ENCODE measurements around the gene HSD17B8.

HSD17B8 gene

DNA sequence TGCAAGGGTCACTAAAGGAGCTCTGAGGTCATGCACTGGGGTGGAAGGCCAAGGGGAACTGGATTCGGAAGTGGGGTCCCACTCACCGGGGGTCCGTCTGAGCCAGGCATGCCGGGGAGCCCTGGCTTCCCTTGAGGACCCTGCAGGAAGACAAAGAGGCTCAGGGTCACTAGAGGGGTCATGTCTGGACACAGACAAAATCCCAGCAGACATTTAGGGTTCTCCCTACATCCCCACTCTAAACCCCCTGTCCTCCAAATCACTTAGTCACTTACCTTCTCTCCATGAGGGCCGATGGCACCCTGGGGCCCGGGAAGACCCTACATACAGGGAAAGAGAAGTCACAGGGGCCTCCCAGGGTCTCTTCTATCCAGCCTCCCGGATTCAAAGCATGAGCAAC lies 27.5 kb upstream of the HSD17B8 start:
- Histone ChIP-seq H3K27ac (ENCODE audit: low read length, poor library complexity, severe bottlenecking) (no peak overlapping the region), H3K36me3 (ENCODE audit: control insufficient read depth in 1 of 2, insufficient read depth in 2 of 2, low read depth in 1 of 2, low read length in 2 of 2) (no peaks in the 10 kb centered on the region), H3K14ac (ENCODE audit: low read length in 2 of 2) (no peak overlapping the region), H4K8ac (ENCODE audit: low read length) (no peak overlapping the region), H3K27me3 (ENCODE audit: control insufficient read depth in 1 of 2, insufficient read depth in 1 of 2, low read length in 2 of 2) (peaks cover 28 to 34% of the 10 kb centered on the region in 2 experiments), H2BK5ac (ENCODE audit: low read depth, low read length, poor library complexity, severe bottlenecking) (no peak overlapping the region), H3K4ac (ENCODE audit: low read depth in 1 of 2, low read length in 2 of 2) (no peak overlapping the region), H3K9me3 (ENCODE audit: control insufficient read depth, low read length) (no peaks in the 10 kb centered on the region), H3K18ac (ENCODE audit: low read depth in 1 of 2, low read length in 2 of 2) (no peak overlapping the region), H3K4me3 (ENCODE audit: insufficient read depth in 1 of 2, low read depth in 1 of 2, low read length in 2 of 2) (no peak overlapping the region), H3K23ac (ENCODE audit: low read length in 2 of 2) (no peak overlapping the region), H2AFZ (ENCODE audit: low read depth, low read length) (no peak overlapping the region), H3K9ac (ENCODE audit: low read length) (no peak overlapping the region), H2BK120ac (ENCODE audit: low read depth, low read length) (no peak overlapping the region), H4K91ac (ENCODE audit: low read length) (no peak overlapping the region), H2BK15ac (ENCODE audit: low read depth, poor library complexity, severe bottlenecking) (no peak overlapping the region), H3K79me1 (replicated peaks; ENCODE audit: low read length, poor library complexity, severe bottlenecking) (no peaks in the 10 kb centered on the region), H2BK12ac (ENCODE audit: low read length in 2 of 2) (no peak overlapping the region), H2AK5ac (ENCODE audit: low read length, severe bottlenecking) (no peak overlapping the region), H3K4me2 (ENCODE audit: low read length, poor library complexity, severe bottlenecking) (no peak overlapping the region), H3K4me1 (ENCODE audit: control insufficient read depth, insufficient read depth, low read depth, low read length) (peaks cover 2% of the 10 kb centered on the region)
- WGBS, result 83% methylated on average over 7 of the region's 7 CpGs
- no peak for DNase-seq

DNA sequence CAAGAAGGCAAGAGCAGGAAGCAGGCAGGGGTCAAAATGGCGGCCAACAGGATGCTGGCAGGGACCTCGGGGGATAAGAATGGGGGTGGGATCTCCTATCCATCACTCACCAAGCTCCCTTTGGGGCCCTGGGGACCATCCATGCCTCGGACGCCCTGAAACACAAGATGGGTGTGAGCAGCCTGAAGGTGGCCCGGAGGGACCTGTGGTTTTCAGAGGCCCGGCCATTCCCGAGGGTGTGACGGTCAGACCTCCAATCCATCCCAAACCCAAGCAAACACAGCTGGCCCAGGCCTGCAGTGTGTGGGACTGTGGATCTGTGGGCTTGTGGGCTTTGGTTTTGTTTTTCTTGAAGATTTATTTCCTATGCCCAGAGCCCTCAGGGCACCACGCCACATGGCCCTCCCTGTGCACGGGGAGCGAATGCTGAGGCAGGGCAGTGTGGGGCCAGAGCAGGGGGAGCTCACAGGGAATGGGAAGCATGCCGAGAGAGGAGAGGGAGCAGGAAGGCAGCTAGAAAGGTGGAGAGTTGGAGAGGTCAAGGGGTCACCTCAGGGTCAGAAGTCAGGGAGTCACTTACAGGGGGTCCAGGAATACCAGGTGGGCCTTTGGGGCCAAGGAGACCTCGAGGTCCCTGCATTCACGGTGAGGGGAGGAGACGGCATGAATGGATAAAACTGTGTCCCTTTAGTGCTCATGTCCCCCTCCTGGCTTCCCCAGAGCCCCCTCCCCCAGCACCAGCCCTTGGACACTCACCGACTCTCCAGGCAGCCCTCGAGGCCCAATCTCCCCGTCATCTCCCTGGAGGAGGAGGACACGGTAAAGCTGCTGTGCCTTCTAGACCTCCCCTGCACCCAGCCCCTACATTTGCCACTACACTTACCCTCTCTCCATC lies 26.7 kb upstream of the HSD17B8 start:
- H3K27me3 ChIP-seq (ENCODE audit: control insufficient read depth in 1 of 2, insufficient read depth in 1 of 2, low read length in 2 of 2), result peaks cover 28 to 33% of the 10 kb centered on the region in 2 experiments
- peaks cover 2% of the 10 kb centered on the region for H3K4me1 ChIP-seq (ENCODE audit: control insufficient read depth, insufficient read depth, low read depth, low read length)
- no peak overlapping the region for H2BK12ac ChIP-seq (ENCODE audit: low read length in 2 of 2)
- no peak overlapping the region for H3K14ac ChIP-seq (ENCODE audit: low read length in 2 of 2)
- 83% methylated on average over 16 of the region's 19 CpGs for WGBS
- no peak overlapping the region for H3K18ac ChIP-seq (ENCODE audit: low read depth in 1 of 2, low read length in 2 of 2)
- H3K9me3 ChIP-seq (ENCODE audit: control insufficient read depth, low read length), result no peaks in the 10 kb centered on the region
- H2BK5ac ChIP-seq (ENCODE audit: low read depth, low read length, poor library complexity, severe bottlenecking), result no peak overlapping the region
- no peaks in the 10 kb centered on the region for H3K36me3 ChIP-seq (ENCODE audit: control insufficient read depth in 1 of 2, insufficient read depth in 2 of 2, low read depth in 1 of 2, low read length in 2 of 2)
- no peak overlapping the region for H3K4me3 ChIP-seq (ENCODE audit: insufficient read depth in 1 of 2, low read depth in 1 of 2, low read length in 2 of 2)
- H3K4ac ChIP-seq (ENCODE audit: low read depth in 1 of 2, low read length in 2 of 2), result no peak overlapping the region
- no peak overlapping the region for H4K91ac ChIP-seq (ENCODE audit: low read length)
- no peak overlapping the region for H2BK120ac ChIP-seq (ENCODE audit: low read depth, low read length)
- no peak overlapping the region for H3K9ac ChIP-seq (ENCODE audit: low read length)
- no peak overlapping the region for H4K8ac ChIP-seq (ENCODE audit: low read length)
- no peak overlapping the region for H3K23ac ChIP-seq (ENCODE audit: low read length in 2 of 2)
- DNase-seq, result no peak
- no peak overlapping the region for H2AFZ ChIP-seq (ENCODE audit: low read depth, low read length)
- no peaks in the 10 kb centered on the region for H3K79me1 ChIP-seq (replicated peaks; ENCODE audit: low read length, poor library complexity, severe bottlenecking)
- no peak overlapping the region for H2AK5ac ChIP-seq (ENCODE audit: low read length, severe bottlenecking)
- H3K27ac ChIP-seq (ENCODE audit: low read length, poor library complexity, severe bottlenecking), result no peak overlapping the region
- no peak overlapping the region for H3K4me2 ChIP-seq (ENCODE audit: low read length, poor library complexity, severe bottlenecking)
- H2BK15ac ChIP-seq (ENCODE audit: low read depth, poor library complexity, severe bottlenecking), result no peak overlapping the region

DNA sequence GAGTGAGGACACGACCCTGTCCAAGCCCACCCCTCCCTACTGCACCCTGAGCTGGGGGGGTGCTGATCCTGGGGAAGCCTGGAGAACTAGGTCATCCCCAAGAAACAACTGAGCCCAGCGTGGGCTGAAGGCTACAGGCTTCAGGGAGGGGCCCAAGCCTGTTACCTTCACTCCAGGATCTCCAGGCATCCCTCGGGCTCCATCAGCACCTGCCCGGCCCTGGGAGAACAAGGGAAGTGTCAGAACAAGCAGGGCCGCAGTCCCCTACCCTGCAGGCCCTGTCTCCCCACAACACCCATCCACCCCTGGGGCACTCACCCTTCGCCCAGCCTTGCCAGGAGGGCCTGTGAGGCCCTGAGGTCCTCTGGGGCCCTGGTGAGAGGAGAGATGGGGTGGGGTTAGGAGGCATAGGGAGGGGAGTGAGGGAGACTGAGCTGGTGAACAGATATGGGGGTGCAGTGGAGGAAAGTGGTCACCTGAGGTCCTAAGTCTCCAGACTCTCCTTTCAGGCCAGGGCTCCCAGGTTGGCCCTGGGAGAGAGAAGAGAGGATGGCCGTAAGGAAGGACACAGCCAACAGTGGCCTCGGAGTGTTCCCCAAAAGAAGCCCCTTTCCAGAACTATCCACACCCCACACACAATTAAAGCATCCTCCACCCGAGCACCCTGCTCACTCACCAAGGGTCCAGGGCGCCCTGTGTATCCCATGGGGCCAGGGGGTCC lies 25.5 kb upstream of the HSD17B8 start:
- H3K79me1 ChIP-seq (replicated peaks; ENCODE audit: low read length, poor library complexity, severe bottlenecking), result no peaks in the 10 kb centered on the region
- WGBS, result 48% methylated on average over 5 of the region's 10 CpGs
- no peak overlapping the region for H2AFZ ChIP-seq (ENCODE audit: low read depth, low read length)
- no peak overlapping the region for H3K27ac ChIP-seq (ENCODE audit: low read length, poor library complexity, severe bottlenecking)
- H3K4ac ChIP-seq (ENCODE audit: low read depth in 1 of 2, low read length in 2 of 2), result no peak overlapping the region
- no peak overlapping the region for H2AK5ac ChIP-seq (ENCODE audit: low read length, severe bottlenecking)
- no peak overlapping the region for H3K4me3 ChIP-seq (ENCODE audit: insufficient read depth in 1 of 2, low read depth in 1 of 2, low read length in 2 of 2)
- no peak overlapping the region for H4K8ac ChIP-seq (ENCODE audit: low read length)
- H3K36me3 ChIP-seq (ENCODE audit: control insufficient read depth in 1 of 2, insufficient read depth in 2 of 2, low read depth in 1 of 2, low read length in 2 of 2), result no peaks in the 10 kb centered on the region
- H3K9ac ChIP-seq (ENCODE audit: low read length), result no peak overlapping the region
- H4K91ac ChIP-seq (ENCODE audit: low read length), result no peak overlapping the region
- H2BK5ac ChIP-seq (ENCODE audit: low read depth, low read length, poor library complexity, severe bottlenecking), result no peak overlapping the region
- H2BK12ac ChIP-seq (ENCODE audit: low read length in 2 of 2), result no peak overlapping the region
- H2BK120ac ChIP-seq (ENCODE audit: low read depth, low read length), result no peak overlapping the region
- H2BK15ac ChIP-seq (ENCODE audit: low read depth, poor library complexity, severe bottlenecking), result no peak overlapping the region
- H3K14ac ChIP-seq (ENCODE audit: low read length in 2 of 2), result no peak overlapping the region
- DNase-seq, result no peak
- peaks cover 2% of the 10 kb centered on the region for H3K4me1 ChIP-seq (ENCODE audit: control insufficient read depth, insufficient read depth, low read depth, low read length)
- H3K4me2 ChIP-seq (ENCODE audit: low read length, poor library complexity, severe bottlenecking), result no peak overlapping the region
- no peak overlapping the region for H3K23ac ChIP-seq (ENCODE audit: low read length in 2 of 2)
- H3K9me3 ChIP-seq (ENCODE audit: control insufficient read depth, low read length), result no peaks in the 10 kb centered on the region
- H3K27me3 ChIP-seq (ENCODE audit: control insufficient read depth in 1 of 2, insufficient read depth in 1 of 2, low read length in 2 of 2), result peaks cover 21 to 22% of the 10 kb centered on the region in 2 experiments
- no peak overlapping the region for H3K18ac ChIP-seq (ENCODE audit: low read depth in 1 of 2, low read length in 2 of 2)

DNA sequence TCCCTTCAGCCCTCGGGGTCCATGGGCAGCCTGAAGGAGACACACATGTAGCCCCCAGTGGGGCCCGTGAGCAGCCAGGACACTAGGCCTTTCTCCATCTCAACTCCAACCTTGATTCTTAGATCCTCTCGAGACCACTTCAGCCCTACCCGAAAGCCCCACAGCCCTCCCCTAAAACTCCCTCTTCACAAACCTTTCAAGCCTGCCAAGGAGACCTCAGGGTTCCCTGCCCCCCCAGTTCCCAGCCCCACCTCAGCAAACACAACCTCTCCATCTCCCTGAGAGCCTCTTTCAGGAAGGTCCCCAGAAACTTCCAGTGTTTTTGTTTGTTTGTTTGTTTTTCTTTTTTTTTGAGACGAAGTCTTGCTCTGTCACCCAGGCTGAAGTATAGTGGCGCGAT lies 23.3 kb upstream of the HSD17B8 start:
- Histone ChIP-seq H3K18ac (ENCODE audit: low read depth in 1 of 2, low read length in 2 of 2) (no peak overlapping the region), H2AK5ac (ENCODE audit: low read length, severe bottlenecking) (no peak overlapping the region), H3K23ac (ENCODE audit: low read length in 2 of 2) (no peak overlapping the region), H2BK15ac (ENCODE audit: low read depth, poor library complexity, severe bottlenecking) (no peak overlapping the region), H3K4ac (ENCODE audit: low read depth in 1 of 2, low read length in 2 of 2) (no peak overlapping the region), H3K36me3 (ENCODE audit: control insufficient read depth in 1 of 2, insufficient read depth in 2 of 2, low read depth in 1 of 2, low read length in 2 of 2) (no peaks in the 10 kb centered on the region), H3K4me3 (ENCODE audit: insufficient read depth in 1 of 2, low read depth in 1 of 2, low read length in 2 of 2) (no peak overlapping the region), H4K8ac (ENCODE audit: low read length) (no peak overlapping the region), H3K4me1 (ENCODE audit: control insufficient read depth, insufficient read depth, low read depth, low read length) (peaks cover 2% of the 10 kb centered on the region), H3K27ac (ENCODE audit: low read length, poor library complexity, severe bottlenecking) (no peak overlapping the region), H2BK12ac (ENCODE audit: low read length in 2 of 2) (no peak overlapping the region), H4K91ac (ENCODE audit: low read length) (no peak overlapping the region), H3K14ac (ENCODE audit: low read length in 2 of 2) (no peak overlapping the region), H3K9me3 (ENCODE audit: control insufficient read depth, low read length) (no peaks in the 10 kb centered on the region), H2AFZ (ENCODE audit: low read depth, low read length) (no peak overlapping the region), H2BK120ac (ENCODE audit: low read depth, low read length) (no peak overlapping the region), H2BK5ac (ENCODE audit: low read depth, low read length, poor library complexity, severe bottlenecking) (no peak overlapping the region), H3K27me3 (ENCODE audit: control insufficient read depth in 1 of 2, insufficient read depth in 1 of 2, low read length in 2 of 2) (peaks cover 11% of the 10 kb centered on the region in 2 experiments), H3K4me2 (ENCODE audit: low read length, poor library complexity, severe bottlenecking) (no peak overlapping the region), H3K9ac (ENCODE audit: low read length) (no peak overlapping the region), H3K79me1 (replicated peaks; ENCODE audit: low read length, poor library complexity, severe bottlenecking) (no peaks in the 10 kb centered on the region)
- 92% methylated on average over 4 of the region's 7 CpGs for WGBS
- DNase-seq, result no peak

Measured in mesenchymal stem cell (in vitro differentiated cells and primary cell).